ENCODE data around the gene AK2. TPM values are rescaled to one million over a fixed set of nuclear protein-coding genes. Genes with fewer than 3 reads are reported as not detected.
A peak's percentile ranks its signal among the peaks of the same experiment; 100 is the strongest.

The AK2 gene
- total and polyA plus RNA-seq, 7 donors, result 79.6 to 202 (median 139) TPM

DNA sequence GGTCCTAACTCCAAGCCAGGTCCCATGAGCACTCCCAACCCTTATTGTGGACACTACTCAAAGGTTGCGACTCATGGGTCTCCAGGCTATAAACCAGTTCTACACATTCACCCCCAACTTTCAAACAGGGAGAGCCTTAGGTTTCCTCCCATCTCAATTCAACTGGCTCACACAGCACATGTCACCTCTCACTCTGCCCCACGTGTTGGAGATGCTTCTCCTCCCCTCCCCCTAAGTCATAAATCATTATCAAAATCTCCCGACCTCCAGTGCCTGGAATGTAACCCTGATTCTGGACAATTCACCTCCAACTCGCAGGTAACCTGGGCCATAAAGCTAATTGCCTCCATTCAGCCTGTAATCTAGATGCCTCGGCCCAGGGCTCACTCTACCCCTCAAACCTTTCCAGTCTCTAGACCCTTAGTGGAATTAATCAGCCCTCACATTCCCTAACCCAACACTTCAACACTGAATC, 595 bp downstream of the AK2 start:
- Histone ChIP-seq H3K9me3 (no peaks in the 10 kb centered on the region), H3K27ac (peak overlapping the region; percentile 76 to 86 (median 82)), H3K4me3 (peak overlapping the region; percentile 85 to 90 (median 87)), H3K36me3 (no peaks in the 10 kb centered on the region), H3K4me1 (peaks cover 0 to 43% (median 28%) of the 10 kb centered on the region in 4 donors), H3K27me3 (no peaks in the 10 kb centered on the region)
- TF ChIP-seq POLR2AphosphoS5 (IDR thresholded peaks at IDR 0.05) (no peak), POLR2A (IDR thresholded peaks at IDR 0.05) (no peak), EP300 (IDR thresholded peaks at IDR 0.05) (no peak)
- TF ChIP-seq, protein P1, sequence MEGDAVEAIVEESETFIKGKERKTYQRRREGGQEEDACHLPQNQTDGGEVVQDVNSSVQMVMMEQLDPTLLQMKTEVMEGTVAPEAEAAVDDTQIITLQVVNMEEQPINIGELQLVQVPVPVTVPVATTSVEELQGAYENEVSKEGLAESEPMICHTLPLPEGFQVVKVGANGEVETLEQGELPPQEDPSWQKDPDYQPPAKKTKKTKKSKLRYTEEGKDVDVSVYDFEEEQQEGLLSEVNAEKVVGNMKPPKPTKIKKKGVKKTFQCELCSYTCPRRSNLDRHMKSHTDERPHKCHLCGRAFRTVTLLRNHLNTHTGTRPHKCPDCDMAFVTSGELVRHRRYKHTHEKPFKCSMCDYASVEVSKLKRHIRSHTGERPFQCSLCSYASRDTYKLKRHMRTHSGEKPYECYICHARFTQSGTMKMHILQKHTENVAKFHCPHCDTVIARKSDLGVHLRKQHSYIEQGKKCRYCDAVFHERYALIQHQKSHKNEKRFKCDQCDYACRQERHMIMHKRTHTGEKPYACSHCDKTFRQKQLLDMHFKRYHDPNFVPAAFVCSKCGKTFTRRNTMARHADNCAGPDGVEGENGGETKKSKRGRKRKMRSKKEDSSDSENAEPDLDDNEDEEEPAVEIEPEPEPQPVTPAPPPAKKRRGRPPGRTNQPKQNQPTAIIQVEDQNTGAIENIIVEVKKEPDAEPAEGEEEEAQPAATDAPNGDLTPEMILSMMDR (IDR thresholded peaks at IDR 0.05), result no peak
- intact Hi-C loops (cut with DNase I), result no loop called here
- WGBS, 2 donors, result 3 to 8% methylated on average over 5 of the region's 5 CpGs
- DNase-seq, result no peak

DNA sequence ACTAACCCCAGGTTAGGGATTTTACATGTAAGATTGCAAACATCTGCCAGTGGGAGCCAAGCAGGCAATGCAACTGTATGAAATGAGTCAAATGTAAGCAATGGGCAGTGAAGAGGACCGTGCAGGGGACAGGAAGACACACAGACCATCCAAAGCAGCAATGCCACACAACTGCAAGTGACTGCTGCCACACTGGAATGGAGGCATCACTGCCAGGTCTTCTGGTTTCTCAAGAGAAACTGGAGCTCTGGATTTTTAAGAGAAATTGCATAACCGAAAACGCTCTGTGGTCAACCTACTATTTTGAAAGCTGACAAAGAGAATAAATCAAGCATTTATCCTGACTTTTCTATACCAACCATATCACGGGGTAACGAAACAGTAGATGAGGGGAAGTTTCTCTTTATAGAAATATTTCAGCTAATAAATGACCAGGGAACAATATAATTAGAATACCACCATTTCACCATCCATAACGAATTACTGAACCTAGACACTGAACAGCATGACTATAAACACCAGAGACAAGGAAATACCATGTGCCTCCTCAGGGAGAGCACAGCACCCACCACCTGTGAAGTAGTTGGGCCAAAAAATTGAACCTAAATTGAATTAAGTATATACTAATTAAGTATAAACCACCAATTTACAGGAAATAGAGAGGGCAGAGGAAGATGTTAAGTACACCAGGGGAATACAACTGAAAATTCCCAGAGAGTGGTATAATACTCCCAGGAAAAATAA, 4.4 kb downstream of the AK2 start:
- peaks cover 0 to 52% (median 40%) of the 10 kb centered on the region in 4 donors for H3K4me1 ChIP-seq

DNA sequence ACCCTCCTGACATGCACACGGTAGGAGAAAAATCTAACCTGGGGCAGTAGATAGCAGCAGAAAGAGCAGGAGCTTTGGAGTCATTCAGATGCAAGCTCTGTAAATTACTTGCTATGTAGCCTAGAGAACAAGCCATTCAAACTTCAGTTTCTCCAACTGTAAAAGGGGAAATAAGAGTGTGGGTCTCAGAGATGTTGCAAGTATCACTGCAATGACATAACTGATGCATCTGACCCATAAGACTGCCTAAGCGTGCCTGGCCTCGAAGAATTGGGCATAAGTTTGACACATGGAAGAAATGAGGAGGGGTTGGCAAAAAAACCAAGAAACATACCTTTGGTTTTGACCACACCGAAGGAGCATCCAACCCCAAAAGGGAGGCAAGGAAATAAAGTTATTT, 5.2 kb downstream of the AK2 start:
- Histone ChIP-seq H3K4me1 (peaks cover 0 to 49% (median 38%) of the 10 kb centered on the region in 4 donors), H3K4me3 (no peak overlapping the region), H3K27ac (peak overlapping the region in 1 of 4 donors; percentile 55), H3K27me3 (no peaks in the 10 kb centered on the region), H3K36me3 (no peaks in the 10 kb centered on the region), H3K9me3 (no peaks in the 10 kb centered on the region)
- no peak for DNase-seq
- TF ChIP-seq EP300 (IDR thresholded peaks at IDR 0.05), result no peak
- TF ChIP-seq, protein P1 (IDR thresholded peaks at IDR 0.05), result no peak
- no peak for TF ChIP-seq POLR2A (IDR thresholded peaks at IDR 0.05)
- no peak for TF ChIP-seq POLR2AphosphoS5 (IDR thresholded peaks at IDR 0.05)
- 86 to 87% methylated on average over 4 of the region's 4 CpGs for WGBS, 2 donors
- intact Hi-C loops (cut with DNase I), result no loop called here

More for the DNA sequence above, 4.4 kb downstream of the AK2 start:
- intact Hi-C loops (cut with DNase I), result no loop called here
- Histone ChIP-seq H3K9me3 (no peaks in the 10 kb centered on the region), H3K36me3 (no peaks in the 10 kb centered on the region), H3K4me3 (no peak overlapping the region), H3K27me3 (no peaks in the 10 kb centered on the region), H3K27ac (no peak overlapping the region)
- WGBS, 2 donors, result 68 to 69% methylated on average over 6 of the region's 6 CpGs
- no peak for DNase-seq
- TF ChIP-seq, protein P1 (IDR thresholded peaks at IDR 0.05), result no peak
- no peak for TF ChIP-seq EP300 (IDR thresholded peaks at IDR 0.05)
- no peak for TF ChIP-seq POLR2AphosphoS5 (IDR thresholded peaks at IDR 0.05)
- TF ChIP-seq POLR2A (IDR thresholded peaks at IDR 0.05), result no peak

DNA sequence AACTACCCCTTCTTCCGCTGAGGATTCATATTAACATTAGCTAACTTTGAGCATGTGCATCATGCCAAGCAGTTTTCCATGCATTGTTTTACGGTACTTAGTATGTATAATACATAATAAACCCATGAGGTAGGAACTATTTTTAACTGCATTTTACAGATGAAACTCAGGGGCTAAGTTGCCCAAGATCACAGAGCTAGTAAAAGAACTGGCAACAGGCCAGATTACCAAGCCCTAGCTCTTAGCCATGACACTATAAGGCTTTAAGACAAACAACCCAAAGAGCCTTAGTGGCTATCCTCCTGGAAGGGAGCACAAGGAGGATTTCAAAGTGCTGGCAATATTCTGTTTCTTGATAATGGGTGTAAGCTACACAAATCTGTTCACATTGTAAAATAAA, 6.1 kb downstream of the AK2 start:
- Histone ChIP-seq H3K9me3 (no peaks in the 10 kb centered on the region), H3K4me1 (peaks cover 0 to 41% (median 33%) of the 10 kb centered on the region in 4 donors), H3K36me3 (no peaks in the 10 kb centered on the region), H3K27ac (peak overlapping the region in 2 of 4 donors; percentile 22 to 55), H3K27me3 (no peaks in the 10 kb centered on the region), H3K4me3 (no peak overlapping the region)
- TF ChIP-seq EP300 (IDR thresholded peaks at IDR 0.05), result no peak
- TF ChIP-seq POLR2A (IDR thresholded peaks at IDR 0.05), result no peak
- TF ChIP-seq POLR2AphosphoS5 (IDR thresholded peaks at IDR 0.05), result no peak
- TF ChIP-seq, protein P1 (IDR thresholded peaks at IDR 0.05), result no peak
- DNase-seq, result peak; percentile 75
- intact Hi-C loops (cut with DNase I), result no loop called here
- 76 to 86% methylated on average over 2 of the region's 2 CpGs for WGBS, 2 donors

All from sigmoid colon (tissue), 7 donors.